Neural cell (in vitro differentiated cells): ENCODE results near the gene PHLDA1.

Source experiments
- EP300 ChIP-seq: fragments of 450-650 bp; conservative IDR thresholded peaks from 2 replicates; pipeline ENCODE4 v1.6.1; 2014; ENCODE audit warnings: antibody characterized with exemption, mild to moderate bottlenecking, moderate library complexity; ENCODE audit not compliant: poor library complexity, severe bottlenecking
- POLR2AphosphoS5 ChIP-seq: IDR thresholded peaks from 2 replicates; pipeline ENCODE4 v1.6.1; 2012
- TAF1 ChIP-seq: IDR thresholded peaks from 2 replicates; pipeline ENCODE4 v1.6.1; 2012; ENCODE audit warnings: low read depth

GRCh38 chr12:76025601-76026575, 5.7 kb downstream of the PHLDA1 start:
- no peak for TF ChIP-seq TAF1
- no peak for TF ChIP-seq POLR2AphosphoS5
- no peak for TF ChIP-seq EP300
